Endothelial cell of hepatic sinusoid (primary cell): ENCODE results near the gene NR3C1.

Experiments
- in situ Hi-C: cut with HindIII; loops from 2 replicates; pipeline ENCODE4 v1.10.0; 2017; ENCODE audit warnings: low sequenced_read_pairs

NR3C1 gene

GRCh38 chr5:143426437-143426991 lies 23.0 kb upstream of the NR3C1 start:
- in situ Hi-C loops = no loop called here

GRCh38 chr5:143425835-143426234 lies 22.3 kb upstream of the NR3C1 start:
- in situ Hi-C loops = no loop called here

- in situ Hi-C loops = loop anchor here (25.0 kb wide), 1 partner anchor 394 kb away; the partner anchor contains the start of gene HMHB1
Observed at GRCh38 chr5:143418140-143418866, 14.8 kb upstream of the NR3C1 start.

- in situ Hi-C loops = loop anchor here (25.0 kb wide), 1 partner anchor 395 kb away; the partner anchor contains the start of gene HMHB1
Observed at GRCh38 chr5:143417503-143418139, 14.1 kb upstream of the NR3C1 start.

GRCh38 chr5:143416411-143416810 lies 12.9 kb upstream of the NR3C1 start:
- in situ Hi-C loops = loop anchor here (25.0 kb wide), 1 partner anchor 396 kb away; the partner anchor contains the start of gene HMHB1

- in situ Hi-C loops = loop anchor here (25.0 kb wide), 1 partner anchor 398 kb away; the partner anchor contains the start of gene HMHB1
Observed at GRCh38 chr5:143413958-143414669, 10.6 kb upstream of the NR3C1 start.

GRCh38 chr5:143412661-143413342 lies 9.3 kb upstream of the NR3C1 start:
- in situ Hi-C loops = loop anchor here (25.0 kb wide), 1 partner anchor 399 kb away; the partner anchor contains the start of gene HMHB1

- in situ Hi-C loops = loop anchor here (25.0 kb wide), 1 partner anchor 402 kb away; the partner anchor contains the start of gene HMHB1
Observed at GRCh38 chr5:143409926-143410325, 6.4 kb upstream of the NR3C1 start.

- in situ Hi-C loops = loop anchor here (25.0 kb wide), 1 partner anchor 406 kb away; the partner anchor contains the start of gene HMHB1
Observed at GRCh38 chr5:143406408-143406807, 2.9 kb upstream of the NR3C1 start.

GRCh38 chr5:143405849-143406098 lies 2.3 kb upstream of the NR3C1 start:
- in situ Hi-C loops = loop anchor here (25.0 kb wide), 1 partner anchor 407 kb away; the partner anchor contains the start of gene HMHB1

GRCh38 chr5:143405063-143405848 lies 1.8 kb upstream of the NR3C1 start:
- in situ Hi-C loops = loop anchor here (25.0 kb wide), 1 partner anchor 407 kb away; the partner anchor contains the start of gene HMHB1

- in situ Hi-C loops = loop anchor here (25.0 kb wide), 1 partner anchor 408 kb away; the partner anchor contains the start of gene HMHB1
Observed at GRCh38 chr5:143404416-143405062, 1.1 kb upstream of the NR3C1 start.

- in situ Hi-C loops = loop anchor here (25.0 kb wide), 1 partner anchor 409 kb away; the partner anchor contains the start of gene HMHB1
Observed at GRCh38 chr5:143403334-143403592, 223 bp downstream of the NR3C1 start.

- in situ Hi-C loops = loop anchor here (25.0 kb wide), 1 partner anchor 410 kb away; the partner anchor contains the start of gene HMHB1
Observed at GRCh38 chr5:143402553-143403333, 743 bp downstream of the NR3C1 start.

- in situ Hi-C loops = loop anchor here (25.0 kb wide), 1 partner anchor 410 kb away; the partner anchor contains the start of gene HMHB1
Observed at GRCh38 chr5:143402017-143402552, 1.4 kb downstream of the NR3C1 start.

- in situ Hi-C loops = loop anchor here (25.0 kb wide), 1 partner anchor 411 kb away; the partner anchor contains the start of gene HMHB1
Observed at GRCh38 chr5:143401227-143402016, 2.1 kb downstream of the NR3C1 start.
